ENCODE data around the gene ASXL2. TPM values are rescaled to one million over a fixed set of nuclear protein-coding genes. Genes with fewer than 3 reads are reported as not detected.

The ASXL2 gene
- total and polyA plus RNA-seq, 2 of the 13 experiments (the other 11 are each of a cell fraction or from before 2014, with no cell fraction given): 12.1 to 19.2 TPM

DNA sequence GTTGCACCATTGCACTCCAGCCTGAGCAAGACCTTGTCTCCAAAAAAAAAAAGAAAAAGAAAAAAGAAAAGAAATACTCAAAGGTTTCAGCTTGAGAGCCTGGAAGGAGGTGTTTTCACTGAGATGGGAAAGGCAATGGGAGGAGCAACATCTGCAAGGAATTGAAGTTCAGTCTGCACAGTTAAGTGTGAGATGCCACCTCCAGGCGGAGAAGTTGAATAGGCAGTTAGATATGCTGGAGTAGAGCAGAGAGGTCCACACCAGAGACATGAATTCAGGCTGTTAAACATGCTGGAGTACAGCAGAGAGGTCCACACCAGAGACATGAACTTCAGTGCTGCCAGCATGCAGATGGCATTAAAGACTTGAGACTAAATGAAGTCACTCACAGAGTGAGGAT is 163.5 kb downstream of the ASXL2 start (continued):
- TF ChIP-seq, protein P1, sequence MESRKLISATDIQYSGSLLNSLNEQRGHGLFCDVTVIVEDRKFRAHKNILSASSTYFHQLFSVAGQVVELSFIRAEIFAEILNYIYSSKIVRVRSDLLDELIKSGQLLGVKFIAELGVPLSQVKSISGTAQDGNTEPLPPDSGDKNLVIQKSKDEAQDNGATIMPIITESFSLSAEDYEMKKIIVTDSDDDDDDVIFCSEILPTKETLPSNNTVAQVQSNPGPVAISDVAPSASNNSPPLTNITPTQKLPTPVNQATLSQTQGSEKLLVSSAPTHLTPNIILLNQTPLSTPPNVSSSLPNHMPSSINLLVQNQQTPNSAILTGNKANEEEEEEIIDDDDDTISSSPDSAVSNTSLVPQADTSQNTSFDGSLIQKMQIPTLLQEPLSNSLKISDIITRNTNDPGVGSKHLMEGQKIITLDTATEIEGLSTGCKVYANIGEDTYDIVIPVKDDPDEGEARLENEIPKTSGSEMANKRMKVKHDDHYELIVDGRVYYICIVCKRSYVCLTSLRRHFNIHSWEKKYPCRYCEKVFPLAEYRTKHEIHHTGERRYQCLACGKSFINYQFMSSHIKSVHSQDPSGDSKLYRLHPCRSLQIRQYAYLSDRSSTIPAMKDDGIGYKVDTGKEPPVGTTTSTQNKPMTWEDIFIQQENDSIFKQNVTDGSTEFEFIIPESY (CRISPR knock-in tag; IDR thresholded peaks at IDR 0.05): no peak
- no peak for TF ChIP-seq SOX13 (IDR thresholded peaks at IDR 0.05)
- no peak for TF ChIP-seq SOX13 (CRISPR knock-in tag; conservative IDR thresholded peaks at IDR 0.05 in 1 of 2, IDR thresholded peaks at IDR 0.05 in 1 of 2)
- TF ChIP-seq ZNF296 (CRISPR knock-in tag; conservative IDR thresholded peaks at IDR 0.05): no peak
- TF ChIP-seq ZC3H4 (CRISPR knock-in tag; IDR thresholded peaks at IDR 0.05; ENCODE audit: borderline replicate concordance): no peak
- TF ChIP-seq STAG1 (CRISPR knock-in tag; IDR thresholded peaks at IDR 0.05): peak; percentile 61
- 0 out of 2 replicates have a peak, but pooled peaks have one; percentile 10 for TF ChIP-seq ERF (CRISPR knock-in tag; IDR thresholded peaks at IDR 0.05)
- TF ChIP-seq JUNB (CRISPR knock-in tag; IDR thresholded peaks at IDR 0.05; ENCODE audit: borderline replicate concordance): no peak
- 0 out of 2 replicates have a peak, but pooled peaks have one; percentile 8 for TF ChIP-seq SALL1 (CRISPR knock-in tag; IDR thresholded peaks at IDR 0.05)
- no peak for TF ChIP-seq ZNF629 (CRISPR knock-in tag; conservative IDR thresholded peaks at IDR 0.05)
- no peak for TF ChIP-seq ZMYM4 (CRISPR knock-in tag; IDR thresholded peaks at IDR 0.05)
- TF ChIP-seq, protein P2, sequence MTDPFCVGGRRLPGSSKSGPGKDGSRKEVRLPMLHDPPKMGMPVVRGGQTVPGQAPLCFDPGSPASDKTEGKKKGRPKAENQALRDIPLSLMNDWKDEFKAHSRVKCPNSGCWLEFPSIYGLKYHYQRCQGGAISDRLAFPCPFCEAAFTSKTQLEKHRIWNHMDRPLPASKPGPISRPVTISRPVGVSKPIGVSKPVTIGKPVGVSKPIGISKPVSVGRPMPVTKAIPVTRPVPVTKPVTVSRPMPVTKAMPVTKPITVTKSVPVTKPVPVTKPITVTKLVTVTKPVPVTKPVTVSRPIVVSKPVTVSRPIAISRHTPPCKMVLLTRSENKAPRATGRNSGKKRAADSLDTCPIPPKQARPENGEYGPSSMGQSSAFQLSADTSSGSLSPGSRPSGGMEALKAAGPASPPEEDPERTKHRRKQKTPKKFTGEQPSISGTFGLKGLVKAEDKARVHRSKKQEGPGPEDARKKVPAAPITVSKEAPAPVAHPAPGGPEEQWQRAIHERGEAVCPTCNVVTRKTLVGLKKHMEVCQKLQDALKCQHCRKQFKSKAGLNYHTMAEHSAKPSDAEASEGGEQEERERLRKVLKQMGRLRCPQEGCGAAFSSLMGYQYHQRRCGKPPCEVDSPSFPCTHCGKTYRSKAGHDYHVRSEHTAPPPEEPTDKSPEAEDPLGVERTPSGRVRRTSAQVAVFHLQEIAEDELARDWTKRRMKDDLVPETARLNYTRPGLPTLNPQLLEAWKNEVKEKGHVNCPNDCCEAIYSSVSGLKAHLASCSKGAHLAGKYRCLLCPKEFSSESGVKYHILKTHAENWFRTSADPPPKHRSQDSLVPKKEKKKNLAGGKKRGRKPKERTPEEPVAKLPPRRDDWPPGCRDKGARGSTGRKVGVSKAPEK (CRISPR knock-in tag; IDR thresholded peaks at IDR 0.05; ENCODE audit: borderline replicate concordance): no peak
- TF ChIP-seq, protein P3, sequence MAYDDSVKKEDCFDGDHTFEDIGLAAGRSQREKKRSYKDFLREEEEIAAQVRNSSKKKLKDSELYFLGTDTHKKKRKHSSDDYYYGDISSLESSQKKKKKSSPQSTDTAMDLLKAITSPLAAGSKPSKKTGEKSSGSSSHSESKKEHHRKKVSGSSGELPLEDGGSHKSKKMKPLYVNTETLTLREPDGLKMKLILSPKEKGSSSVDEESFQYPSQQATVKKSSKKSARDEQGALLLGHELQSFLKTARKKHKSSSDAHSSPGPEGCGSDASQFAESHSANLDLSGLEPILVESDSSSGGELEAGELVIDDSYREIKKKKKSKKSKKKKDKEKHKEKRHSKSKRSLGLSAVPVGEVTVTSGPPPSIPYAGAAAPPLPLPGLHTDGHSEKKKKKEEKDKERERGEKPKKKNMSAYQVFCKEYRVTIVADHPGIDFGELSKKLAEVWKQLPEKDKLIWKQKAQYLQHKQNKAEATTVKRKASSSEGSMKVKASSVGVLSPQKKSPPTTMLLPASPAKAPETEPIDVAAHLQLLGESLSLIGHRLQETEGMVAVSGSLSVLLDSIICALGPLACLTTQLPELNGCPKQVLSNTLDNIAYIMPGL (CRISPR knock-in tag; IDR thresholded peaks at IDR 0.05; ENCODE audit: borderline replicate concordance in 1 of 2, low read depth in 1 of 2): no peak
- TF ChIP-seq, protein P4, sequence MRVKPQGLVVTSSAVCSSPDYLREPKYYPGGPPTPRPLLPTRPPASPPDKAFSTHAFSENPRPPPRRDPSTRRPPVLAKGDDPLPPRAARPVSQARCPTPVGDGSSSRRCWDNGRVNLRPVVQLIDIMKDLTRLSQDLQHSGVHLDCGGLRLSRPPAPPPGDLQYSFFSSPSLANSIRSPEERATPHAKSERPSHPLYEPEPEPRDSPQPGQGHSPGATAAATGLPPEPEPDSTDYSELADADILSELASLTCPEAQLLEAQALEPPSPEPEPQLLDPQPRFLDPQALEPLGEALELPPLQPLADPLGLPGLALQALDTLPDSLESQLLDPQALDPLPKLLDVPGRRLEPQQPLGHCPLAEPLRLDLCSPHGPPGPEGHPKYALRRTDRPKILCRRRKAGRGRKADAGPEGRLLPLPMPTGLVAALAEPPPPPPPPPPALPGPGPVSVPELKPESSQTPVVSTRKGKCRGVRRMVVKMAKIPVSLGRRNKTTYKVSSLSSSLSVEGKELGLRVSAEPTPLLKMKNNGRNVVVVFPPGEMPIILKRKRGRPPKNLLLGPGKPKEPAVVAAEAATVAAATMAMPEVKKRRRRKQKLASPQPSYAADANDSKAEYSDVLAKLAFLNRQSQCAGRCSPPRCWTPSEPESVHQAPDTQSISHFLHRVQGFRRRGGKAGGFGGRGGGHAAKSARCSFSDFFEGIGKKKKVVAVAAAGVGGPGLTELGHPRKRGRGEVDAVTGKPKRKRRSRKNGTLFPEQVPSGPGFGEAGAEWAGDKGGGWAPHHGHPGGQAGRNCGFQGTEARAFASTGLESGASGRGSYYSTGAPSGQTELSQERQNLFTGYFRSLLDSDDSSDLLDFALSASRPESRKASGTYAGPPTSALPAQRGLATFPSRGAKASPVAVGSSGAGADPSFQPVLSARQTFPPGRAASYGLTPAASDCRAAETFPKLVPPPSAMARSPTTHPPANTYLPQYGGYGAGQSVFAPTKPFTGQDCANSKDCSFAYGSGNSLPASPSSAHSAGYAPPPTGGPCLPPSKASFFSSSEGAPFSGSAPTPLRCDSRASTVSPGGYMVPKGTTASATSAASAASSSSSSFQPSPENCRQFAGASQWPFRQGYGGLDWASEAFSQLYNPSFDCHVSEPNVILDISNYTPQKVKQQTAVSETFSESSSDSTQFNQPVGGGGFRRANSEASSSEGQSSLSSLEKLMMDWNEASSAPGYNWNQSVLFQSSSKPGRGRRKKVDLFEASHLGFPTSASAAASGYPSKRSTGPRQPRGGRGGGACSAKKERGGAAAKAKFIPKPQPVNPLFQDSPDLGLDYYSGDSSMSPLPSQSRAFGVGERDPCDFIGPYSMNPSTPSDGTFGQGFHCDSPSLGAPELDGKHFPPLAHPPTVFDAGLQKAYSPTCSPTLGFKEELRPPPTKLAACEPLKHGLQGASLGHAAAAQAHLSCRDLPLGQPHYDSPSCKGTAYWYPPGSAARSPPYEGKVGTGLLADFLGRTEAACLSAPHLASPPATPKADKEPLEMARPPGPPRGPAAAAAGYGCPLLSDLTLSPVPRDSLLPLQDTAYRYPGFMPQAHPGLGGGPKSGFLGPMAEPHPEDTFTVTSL (CRISPR knock-in tag; IDR thresholded peaks at IDR 0.05; ENCODE audit: borderline replicate concordance): no peak
- no peak for TF ChIP-seq TP53 (CRISPR knock-in tag; conservative IDR thresholded peaks at IDR 0.05)
- no peak for TF ChIP-seq PCBP2 (optimal IDR thresholded peaks at IDR 0.05; ENCODE audit: low read depth, low read length, poor library complexity, severe bottlenecking)
- TF ChIP-seq ZNF180 (CRISPR knock-in tag; IDR thresholded peaks at IDR 0.05; ENCODE audit: borderline replicate concordance, low read depth): no peak
- TF ChIP-seq HCFC1 (IDR thresholded peaks at IDR 0.05; ENCODE audit: low read depth, low read length): no peak
